H1 (cell line): Measurements from ENCODE around the gene CCDC93. TPM values are rescaled to one million over a fixed set of nuclear protein-coding genes. Genes with fewer than 3 reads are reported as not detected.

Source experiments
- CTCF ChIA-PET: fragments of 300-600 bp; sonication (Branson Sonifier 250); formaldehyde crosslinking; loops from one replicate; lab custom pipeline; 2021; ENCODE audit not compliant: partially characterized antibody; lab: Charles Lee
- POLR2A ChIA-PET: fragments of 300-600 bp; sonication (Branson Sonifier 250); formaldehyde crosslinking; loops from one replicate; lab custom pipeline; 2021; ENCODE audit warnings: inconsistent platforms; ENCODE audit not compliant: partially characterized antibody; lab: Charles Lee
- DNase-seq, 2 experiments: peaks; one replicate each; pipeline versions ENCODE4 v3.0.0 to v3.0.0-alpha.2; 2010 to 2022; ENCODE audit warnings: low spot score in 2 of 2, low read depth in 1 of 2, mixed read lengths in 1 of 2
- FAIRE-seq: peaks from 2 replicates; lab custom pipeline; 2011; peaks lifted over from hg19 to GRCh38; lab: Jason Lieb, UNC
- H2AFZ ChIP-seq: 2 replicates; pipeline ENCODE4 v1.8.1; 2012; ENCODE audit warnings: low read length, inconsistent platforms
- H2AK5ac ChIP-seq: 2 replicates; pipeline ENCODE4 v1.6.1; 2013; ENCODE audit warnings: low read depth, low read length
- H2BK120ac ChIP-seq: replicated peaks from 2 replicates; pipeline ENCODE3; 2013; ENCODE audit warnings: low read depth, low read length, inconsistent platforms
- H2BK12ac ChIP-seq: 2 replicates; pipeline ENCODE4 v1.6.1; 2013; ENCODE audit warnings: low read depth, low read length
- H2BK15ac ChIP-seq: 2 replicates; pipeline ENCODE4 v1.6.1; 2013; ENCODE audit warnings: low read length
- H2BK20ac ChIP-seq: 2 replicates; pipeline ENCODE4 v1.6.1; 2013; ENCODE audit warnings: low read length
- H2BK5ac ChIP-seq: 2 replicates; pipeline ENCODE4 v1.6.1; 2013; ENCODE audit warnings: low read depth, low read length
- H3K14ac ChIP-seq: 2 replicates; pipeline ENCODE4 v1.6.1; 2013; ENCODE audit warnings: inconsistent platforms; ENCODE audit not compliant: insufficient read length
- H3K18ac ChIP-seq: 2 replicates; pipeline ENCODE4 v1.6.1; 2013; ENCODE audit warnings: low read length; ENCODE audit errors: extremely low read depth
- H3K23ac ChIP-seq: 2 replicates; pipeline ENCODE4 v1.6.1; 2013; ENCODE audit warnings: inconsistent platforms; ENCODE audit not compliant: insufficient read length
- H3K23me2 ChIP-seq: 2 replicates; pipeline ENCODE4 v1.6.1; 2013; ENCODE audit warnings: low read depth, low read length
- H3K27ac ChIP-seq: 2 replicates; pipeline ENCODE4 v1.6.1; 2011; ENCODE audit warnings: low read depth, low read length, inconsistent platforms
- H3K27me3 ChIP-seq, 4 experiments: replicated peaks in 1 of 4; 1 replicate in 1 of 4; 2 replicates in 3 of 4; pipeline versions ENCODE4 v1.6.1 to v1.8.1; 2011 to 2013; ENCODE audit warnings: low read length in 3 of 4, mild to moderate bottlenecking in 3 of 4, inconsistent platforms in 2 of 4, mixed read lengths in 2 of 4, moderate library complexity in 1 of 4; ENCODE audit not compliant: control insufficient read depth in 3 of 4, insufficient read depth in 3 of 4; ENCODE audit errors: extremely low read depth in 1 of 4
- H3K36me3 ChIP-seq, 4 experiments: 2 replicates each; pipeline versions ENCODE4 v1.6.1 to v1.8.1; 2011 to 2013; ENCODE audit warnings: mild to moderate bottlenecking in 4 of 4, low read length in 3 of 4, moderate library complexity in 2 of 4, control low read depth in 1 of 4, inconsistent platforms in 1 of 4; ENCODE audit not compliant: insufficient read depth in 4 of 4, control insufficient read depth in 2 of 4
- H3K4ac ChIP-seq: replicated peaks from 2 replicates; pipeline ENCODE3; 2013; ENCODE audit warnings: low read length, low read depth, mixed read lengths, inconsistent platforms; ENCODE audit not compliant: insufficient read length
- H3K4me1 ChIP-seq, 4 experiments: replicated peaks in 1 of 4; 1 replicate in 1 of 4; 2 replicates in 3 of 4; pipeline versions ENCODE4 v1.6.1 to v1.8.1; 2011 to 2013; ENCODE audit warnings: low read length in 3 of 4, inconsistent platforms in 2 of 4, mixed read lengths in 1 of 4; ENCODE audit not compliant: insufficient read depth in 4 of 4, control insufficient read depth in 3 of 4
- H3K4me2 ChIP-seq, 2 experiments: 2 replicates each; pipeline versions ENCODE4 v1.6.1 to v1.8.1; 2011 to 2013; ENCODE audit warnings: low read depth in 2 of 2, low read length in 2 of 2, control low read depth in 1 of 2, inconsistent platforms in 1 of 2, mild to moderate bottlenecking in 1 of 2; ENCODE audit not compliant: insufficient read depth in 1 of 2
- H3K4me3 ChIP-seq, 4 experiments: fragments of 200-600, 300-600 bp in 1 of 4; sonication (generic), shearing (Covaris generic), sonication (Bioruptor Twin) in 1 of 4; 2 replicates each; pipeline versions ENCODE4 v1.5.1 to v1.8.1; 2011 to 2016; ENCODE audit warnings: low read length in 4 of 4, low read depth in 3 of 4, control low read depth in 2 of 4, inconsistent platforms in 2 of 4, mild to moderate bottlenecking in 2 of 4, mixed read lengths in 1 of 4, moderate library complexity in 1 of 4; ENCODE audit not compliant: insufficient read depth in 2 of 4; ENCODE audit errors: extremely low read depth in 1 of 4
- H3K56ac ChIP-seq: replicated peaks from 2 replicates; pipeline ENCODE3; 2013; ENCODE audit warnings: low read depth, mild to moderate bottlenecking, mixed read lengths, low read length, inconsistent platforms; ENCODE audit not compliant: insufficient read length
- H3K79me1 ChIP-seq: 2 replicates; pipeline ENCODE4 v1.6.1; 2013; ENCODE audit warnings: low read depth, low read length, control low read depth
- H3K79me2 ChIP-seq, 2 experiments: 2 replicates each; pipeline versions ENCODE4 v1.6.1 to v1.8.1; 2012 to 2013; ENCODE audit warnings: low read length in 2 of 2, mild to moderate bottlenecking in 2 of 2, inconsistent platforms in 1 of 2; ENCODE audit not compliant: insufficient read depth in 2 of 2, control insufficient read depth in 1 of 2
- H3K9ac ChIP-seq, 4 experiments: replicated peaks in 1 of 4; 1 replicate in 1 of 4; 2 replicates in 3 of 4; pipeline versions ENCODE4 v1.6.1 to v1.8.1; 2011 to 2013; ENCODE audit warnings: low read depth in 3 of 4, low read length in 3 of 4, control low read depth in 2 of 4, mild to moderate bottlenecking in 2 of 4, moderate library complexity in 2 of 4, inconsistent platforms in 1 of 4; ENCODE audit errors: extremely low read depth in 1 of 4
- H3K9me3 ChIP-seq, 2 experiments: 2 replicates each; pipeline versions ENCODE4 v1.6.1 to v1.8.1; 2012 to 2013; ENCODE audit warnings: mild to moderate bottlenecking in 2 of 2, moderate library complexity in 2 of 2, control low read depth in 1 of 2, inconsistent platforms in 1 of 2, low read depth in 1 of 2, low read length in 1 of 2, mixed read lengths in 1 of 2; ENCODE audit not compliant: insufficient read depth in 2 of 2
- H4K20me1 ChIP-seq, 2 experiments: replicated peaks in 1 of 2; 2 replicates each; pipeline versions ENCODE3 to v1.8.1; 2011 to 2013; ENCODE audit warnings: inconsistent platforms in 2 of 2, low read length in 2 of 2, mild to moderate bottlenecking in 1 of 2; ENCODE audit not compliant: insufficient read depth in 2 of 2, control insufficient read depth in 1 of 2
- H4K5ac ChIP-seq: 2 replicates; pipeline ENCODE4 v1.6.1; 2013; ENCODE audit warnings: low read length, low read depth, mixed read lengths, inconsistent platforms; ENCODE audit not compliant: insufficient read length
- H4K8ac ChIP-seq: 2 replicates; pipeline ENCODE4 v1.8.0; 2013; ENCODE audit warnings: mild to moderate bottlenecking, moderate library complexity, low read length, inconsistent platforms; ENCODE audit not compliant: insufficient read depth; ENCODE audit errors: extremely low read depth
- H4K91ac ChIP-seq: replicated peaks from 2 replicates; pipeline ENCODE3; 2013; ENCODE audit warnings: low read length, mixed read lengths, inconsistent platforms; ENCODE audit not compliant: insufficient read length
- BACH1 ChIP-seq: IDR thresholded peaks from 2 replicates; pipeline ENCODE4 v1.6.1; 2012; ENCODE audit warnings: low read length, improper control_type of control experiment
- CHD1 ChIP-seq: IDR thresholded peaks from 2 replicates; pipeline ENCODE4 v1.6.1; 2012; ENCODE audit warnings: low read depth, low read length, improper control_type of control experiment
- CREB1 ChIP-seq: IDR thresholded peaks from 2 replicates; pipeline ENCODE4 v1.6.1; 2012; ENCODE audit warnings: inconsistent platforms
- FOSL1 ChIP-seq: IDR thresholded peaks from 2 replicates; pipeline ENCODE4 v1.6.1; 2011; ENCODE audit warnings: mild to moderate bottlenecking, low read depth, low read length, moderate library complexity; ENCODE audit not compliant: insufficient read depth
- NRF1 ChIP-seq: IDR thresholded peaks from 2 replicates; pipeline ENCODE4 v1.6.1; 2011; ENCODE audit warnings: mild to moderate bottlenecking, low read depth, low read length, improper control_type of control experiment
- POLR2A ChIP-seq, 2 experiments: IDR thresholded peaks; 1 replicate in 1 of 2; 2 replicates in 1 of 2; pipeline ENCODE4 v1.6.1; 2011; ENCODE audit warnings: low read depth in 2 of 2, low read length in 2 of 2, mild to moderate bottlenecking in 2 of 2; ENCODE audit errors: control extremely low read depth in 1 of 2
- RNF2 ChIP-seq: fragments of 200-900, 300-1000 bp; sonication (generic); IDR thresholded peaks from 2 replicates; pipeline ENCODE4 v1.7.1; 2016; ENCODE audit warnings: borderline replicate concordance, low read depth, mild to moderate bottlenecking, antibody characterized with exemption, low read length; ENCODE audit not compliant: poor library complexity, severe bottlenecking; ENCODE audit errors: missing control alignments
- SIX5 ChIP-seq: IDR thresholded peaks from 2 replicates; pipeline ENCODE4 v1.6.1; 2011; ENCODE audit warnings: mild to moderate bottlenecking, low read depth, low read length
- SRF ChIP-seq: IDR thresholded peaks from 2 replicates; pipeline ENCODE4 v1.6.1; 2011; ENCODE audit warnings: mild to moderate bottlenecking, low read depth, low read length, moderate library complexity
- SUZ12 ChIP-seq: fragments of 200-600 bp; sonication (generic); IDR thresholded peaks from 2 replicates; pipeline ENCODE4 v1.6.1; 2012; ENCODE audit warnings: mild to moderate bottlenecking, inconsistent platforms, low read length, moderate library complexity, mixed read lengths
- TAF1 ChIP-seq: IDR thresholded peaks from 2 replicates; pipeline ENCODE4 v1.6.1; 2011; ENCODE audit warnings: mild to moderate bottlenecking, low read depth, low read length
- TAF7 ChIP-seq: optimal IDR thresholded peaks from 2 replicates; pipeline ENCODE3; 2011; ENCODE audit warnings: low read depth, mild to moderate bottlenecking, inconsistent platforms, low read length, moderate library complexity, borderline replicate concordance
- YY1 ChIP-seq: IDR thresholded peaks from 2 replicates; pipeline ENCODE4 v1.6.1; 2011; ENCODE audit warnings: low read depth, mild to moderate bottlenecking, low read length
- polyA plus RNA-seq, 7 experiments: library from polyadenylated mRNA; depleted of rRNA in 3 of 7; stranded (reverse) in 5 of 7; unstranded in 2 of 7; fragments of >200 nt in 5 of 7; fragments of 200-250 nt in 2 of 7; gene quantifications; 1 replicate in 5 of 7; 2 replicates in 1 of 7; 4 replicates in 1 of 7; pipeline versions ENCODE4 v1.2.1 to v1.2.3, GENCODE V29; 2011 to 2013; ENCODE audit warnings: missing spikeins in 2 of 7, mixed read lengths in 2 of 7
- total RNA-seq: library from RNA; stranded (reverse); fragmentation: NEBNext Ultra II Directional; extraction: Animal tissue kit (Norgen Biotek cat#: 25700); gene quantifications from 2 replicates; pipeline ENCODE4 v1.2.1, GENCODE V29; 2021

The CCDC93 gene
- total and polyA plus RNA-seq, 2 of the 8 experiments (the other 6 are each of a cell fraction or from before 2014, with no cell fraction given) = 5.5 to 18.0 TPM

DNA sequence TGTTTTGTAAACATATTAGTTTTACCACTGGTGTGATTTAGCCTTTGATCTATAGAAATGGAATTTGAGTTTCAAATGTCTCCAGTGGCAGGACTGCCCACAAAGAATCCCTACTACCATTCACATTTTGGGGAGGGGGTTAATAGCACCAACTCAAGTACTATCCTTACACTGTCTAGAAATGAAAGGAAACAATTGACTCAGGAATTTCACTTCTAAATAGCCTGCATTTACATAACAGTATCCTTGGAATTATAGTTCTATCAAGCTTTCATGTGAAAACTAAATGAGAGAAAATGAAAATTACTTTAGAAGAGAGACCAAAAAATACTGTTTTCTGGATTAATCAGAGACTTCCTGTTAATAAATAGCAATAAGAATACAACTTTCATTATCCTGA lies 7.5 kb upstream of the CCDC93 start:
- CTCF ChIA-PET = interaction anchor here (0.9 to 1.8 kb wide), 3 partner anchors 9 to 12 kb away, joined by 3 to 6 read pairs (median 3); no protein-coding TSS in a partner anchor
- Histone ChIP-seq H3K4me2 (no peak overlapping the region), H3K4me1 (peaks cover 0 to 3% (median 0%) of the 10 kb centered on the region in 4 experiments; a peak in 2 of 7 replicates), H2AK5ac (no peak overlapping the region), H3K27me3 (peaks cover 0 to 1% (median under 1%) of the 10 kb centered on the region in 4 experiments; a peak in 4 of 7 replicates), H3K79me2 (no peaks in the 10 kb centered on the region), H2BK5ac (no peak overlapping the region), H3K4me3 (no peak overlapping the region), H3K9me3 (no peaks in the 10 kb centered on the region), H3K56ac (no peak overlapping the region), H3K4ac (no peak overlapping the region), H3K36me3 (no peaks in the 10 kb centered on the region), H3K23ac (no peak overlapping the region), H2BK120ac (no peak overlapping the region), H2BK12ac (no peak overlapping the region), H3K14ac (no peak overlapping the region), H2AFZ (no peak overlapping the region), H2BK15ac (no peak overlapping the region), H4K20me1 (no peaks in the 10 kb centered on the region), H3K79me1 (no peaks in the 10 kb centered on the region), H3K9ac (no peak overlapping the region), H4K8ac (no peak overlapping the region), H3K18ac (no peak overlapping the region), H3K23me2 (no peaks in the 10 kb centered on the region), H4K5ac (no peak overlapping the region), H4K91ac (no peak overlapping the region), H3K27ac (no peak overlapping the region), H2BK20ac (no peak overlapping the region)
- POLR2A ChIA-PET = interaction anchor here (1.2 kb wide), 1 partner anchor 8 kb away, joined by 3 read pairs; no protein-coding TSS in a partner anchor
- no peak for DNase-seq
- no peak for FAIRE-seq
- no peak for TF ChIP-seq TAF1
- TF ChIP-seq FOSL1 = no peak
- TF ChIP-seq BACH1 = no peak
- TF ChIP-seq RNF2 = no peak
- no peak for TF ChIP-seq NRF1
- TF ChIP-seq SIX5 = no peak
- TF ChIP-seq YY1 = no peak
- TF ChIP-seq TAF7 = no peak
- TF ChIP-seq SUZ12 = no peak
- TF ChIP-seq SRF = no peak
- TF ChIP-seq CREB1 = no peak
- no peak for TF ChIP-seq POLR2A (IDR thresholded peaks at IDR 0.05; ENCODE audit: control extremely low read depth in 1 of 2, low read depth in 2 of 2, low read length in 2 of 2)
- no peak for TF ChIP-seq CHD1
